CD4-positive, CD25-positive, alpha-beta regulatory T cell (primary cell): ENCODE results near the gene C4B. TPM values are rescaled to one million over a fixed set of nuclear protein-coding genes. Genes with fewer than 3 reads are reported as not detected.

Source experiments
- ATAC-seq, 2 donors: fragments of 150-1000 bp; cut with Tn5 transposase; one replicate each; pipeline ENCODE4 v1.10.0; 2021; ENCODE audit warnings: low read depth in 2 of 2, moderate number of reproducible peaks in 2 of 2, moderate library complexity in 1 of 2
- DNase-seq, 3 donors: peaks; one replicate each; pipeline versions ENCODE4 v3.0.0 to v3.0.0-alpha.2; 2012 to 2022; ENCODE audit warnings: mixed read lengths in 1 of 3
- H3K27ac ChIP-seq: one replicate; pipeline ENCODE4 v1.7.0; 2013; ENCODE audit warnings: mild to moderate bottlenecking, low read length; ENCODE audit not compliant: insufficient read depth, poor library complexity, severe bottlenecking
- H3K27me3 ChIP-seq: one replicate; pipeline ENCODE4 v1.7.0; 2013; ENCODE audit warnings: low read length; ENCODE audit not compliant: control insufficient read depth, insufficient read depth
- H3K36me3 ChIP-seq: one replicate; pipeline ENCODE4 v1.7.0; 2013; ENCODE audit warnings: mild to moderate bottlenecking, low read length, moderate library complexity; ENCODE audit not compliant: control insufficient read depth, insufficient read depth
- H3K4me1 ChIP-seq: 2 replicates; pipeline ENCODE4 v1.7.0; 2013; ENCODE audit warnings: mild to moderate bottlenecking, low read length; ENCODE audit not compliant: insufficient read depth, control insufficient read depth, poor library complexity, severe bottlenecking
- H3K4me3 ChIP-seq: one replicate; pipeline ENCODE4 v1.7.0; 2013; ENCODE audit warnings: low read depth, mild to moderate bottlenecking, low read length, moderate library complexity
- H3K9me3 ChIP-seq, 2 experiments: 1 replicate in 1 of 2; 2 replicates in 1 of 2; pipeline ENCODE4 v1.7.0; 2013; ENCODE audit warnings: low read length in 2 of 2, mild to moderate bottlenecking in 1 of 2, moderate library complexity in 1 of 2; ENCODE audit not compliant: control insufficient read depth in 2 of 2
- H3K27ac Mint-ChIP-seq, 3 donors: one replicate each; pipeline ENCODE4 v1.8.0; 2020 to 2022; ENCODE audit warnings: mild to moderate bottlenecking in 3 of 3, mixed read lengths in 3 of 3, moderate library complexity in 2 of 3
- H3K27me3 Mint-ChIP-seq: one replicate; pipeline ENCODE4 v1.8.0; 2022; ENCODE audit warnings: mild to moderate bottlenecking, mixed read lengths
- H3K36me3 Mint-ChIP-seq: one replicate; pipeline ENCODE4 v1.8.0; 2020; ENCODE audit warnings: mixed read lengths
- H3K4me1 Mint-ChIP-seq, 4 donors: one replicate each; pipeline ENCODE4 v1.8.0; 2020 to 2022; ENCODE audit warnings: mixed read lengths in 4 of 4, mild to moderate bottlenecking in 1 of 4
- H3K4me3 Mint-ChIP-seq, 4 donors: one replicate each; pipeline ENCODE4 v1.8.0; 2020 to 2022; ENCODE audit warnings: mild to moderate bottlenecking in 4 of 4, mixed read lengths in 4 of 4, moderate library complexity in 3 of 4
- H3K9me3 Mint-ChIP-seq, 7 donors: one replicate each; pipeline ENCODE4 v1.8.0; 2020 to 2022; ENCODE audit warnings: mixed read lengths in 7 of 7, mild to moderate bottlenecking in 3 of 7, moderate library complexity in 2 of 7
- polyA plus RNA-seq, 4 donors: library from polyadenylated mRNA; unstranded; fragments of 300-500 nt; fragmentation: Illumina TruSeq; gene quantifications; one replicate each; pipeline ENCODE4 v1.2.3, GENCODE V29; 2021
- total RNA-seq: library from RNA; stranded (reverse); gene quantifications from one replicate; pipeline ENCODE4 v1.2.3, GENCODE V29; 2022

Gene C4B
- total and polyA plus RNA-seq, 5 donors from 2014 or later: 0.52 to 3.6 TPM; not detected in 3

DNA sequence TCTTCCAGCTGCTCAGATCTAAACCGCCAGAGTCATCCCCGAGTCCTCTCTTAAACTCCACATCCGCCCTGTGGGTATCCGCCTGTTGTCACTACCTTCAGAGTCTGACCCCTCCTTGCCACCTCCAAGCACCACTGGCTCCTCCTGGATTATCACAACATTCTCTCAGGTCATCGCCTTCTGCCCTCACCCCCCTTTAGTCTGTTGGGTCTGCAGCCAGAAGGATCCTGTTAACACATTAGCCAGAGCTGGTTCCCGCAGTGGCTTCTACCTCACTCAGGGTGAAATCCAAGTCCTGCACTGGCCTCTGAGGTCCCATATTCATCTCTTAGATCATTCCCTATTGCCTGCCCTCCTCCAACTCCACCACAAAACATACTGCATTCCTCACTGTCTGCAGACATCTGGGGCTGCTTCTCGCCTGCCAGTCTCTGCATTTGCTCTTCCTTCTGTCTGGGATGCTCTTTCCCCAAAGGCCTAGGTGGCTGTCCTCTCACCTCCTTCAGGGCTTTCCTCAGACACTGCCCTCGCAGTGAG lies 60.5 kb downstream of the C4B start:
- Mint-ChIP-seq H3K36me3 (peaks cover 5% of the 10 kb centered on the region), H3K9me3 (no peaks in the 10 kb centered on the region), H3K27ac (no peak overlapping the region), H3K27me3 (no peaks in the 10 kb centered on the region), H3K4me1 (peaks cover 0 to 5% (median 0%) of the 10 kb centered on the region in 4 donors), H3K4me3 (no peak overlapping the region)
- Histone ChIP-seq H3K4me3 (no peak overlapping the region), H3K4me1 (no peaks in the 10 kb centered on the region), H3K9me3 (no peaks in the 10 kb centered on the region), H3K27me3 (no peaks in the 10 kb centered on the region), H3K36me3 (no peaks in the 10 kb centered on the region), H3K27ac (no peak overlapping the region)
- no peak for DNase-seq
- ATAC-seq: no peak

DNA sequence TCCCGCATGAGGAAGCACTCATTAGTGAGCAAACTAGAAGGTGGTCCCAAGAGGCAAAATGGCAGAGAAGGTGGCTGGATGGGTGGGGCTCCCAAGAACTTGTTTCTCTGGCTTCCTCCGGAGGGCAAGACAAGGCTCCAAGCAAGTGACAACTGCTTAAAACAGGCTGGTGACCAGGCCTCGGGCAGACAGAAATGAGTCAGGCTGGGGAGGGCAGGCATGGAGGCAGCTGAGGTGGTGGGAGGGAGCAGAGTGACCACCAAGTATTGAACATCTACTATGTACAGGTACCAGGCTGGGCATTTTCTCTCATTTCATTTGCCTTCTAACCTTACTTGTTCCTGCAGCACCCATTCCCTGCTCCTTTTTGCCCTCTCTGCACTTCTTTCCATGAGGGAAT lies 61.2 kb downstream of the C4B start:
- Histone ChIP-seq H3K9me3 (no peaks in the 10 kb centered on the region), H3K4me3 (no peak overlapping the region), H3K27ac (no peak overlapping the region), H3K36me3 (no peaks in the 10 kb centered on the region), H3K4me1 (no peaks in the 10 kb centered on the region), H3K27me3 (no peaks in the 10 kb centered on the region)
- Mint-ChIP-seq H3K4me3 (no peak overlapping the region), H3K36me3 (peaks cover 8% of the 10 kb centered on the region), H3K27ac (no peak overlapping the region), H3K27me3 (no peaks in the 10 kb centered on the region), H3K9me3 (no peaks in the 10 kb centered on the region), H3K4me1 (peaks cover 0 to 5% (median 0%) of the 10 kb centered on the region in 4 donors)
- DNase-seq: no peak
- no peak for ATAC-seq

GRCh38 chr6:32076321-32076809 lies 61.8 kb downstream of the C4B start:
- H3K4me1 ChIP-seq: no peaks in the 10 kb centered on the region
- Mint-ChIP-seq H3K36me3 (peaks cover 10% of the 10 kb centered on the region), H3K27ac (no peak overlapping the region), H3K27me3 (no peaks in the 10 kb centered on the region), H3K4me3 (no peak overlapping the region), H3K4me1 (peaks cover 0 to 5% (median 0%) of the 10 kb centered on the region in 4 donors), H3K9me3 (no peaks in the 10 kb centered on the region)
- no peak overlapping the region for H3K27ac ChIP-seq
- H3K4me3 ChIP-seq: no peak overlapping the region
- no peaks in the 10 kb centered on the region for H3K27me3 ChIP-seq
- no peaks in the 10 kb centered on the region for H3K36me3 ChIP-seq
- no peak for ATAC-seq
- H3K9me3 ChIP-seq: no peaks in the 10 kb centered on the region
- no peak for DNase-seq

DNA sequence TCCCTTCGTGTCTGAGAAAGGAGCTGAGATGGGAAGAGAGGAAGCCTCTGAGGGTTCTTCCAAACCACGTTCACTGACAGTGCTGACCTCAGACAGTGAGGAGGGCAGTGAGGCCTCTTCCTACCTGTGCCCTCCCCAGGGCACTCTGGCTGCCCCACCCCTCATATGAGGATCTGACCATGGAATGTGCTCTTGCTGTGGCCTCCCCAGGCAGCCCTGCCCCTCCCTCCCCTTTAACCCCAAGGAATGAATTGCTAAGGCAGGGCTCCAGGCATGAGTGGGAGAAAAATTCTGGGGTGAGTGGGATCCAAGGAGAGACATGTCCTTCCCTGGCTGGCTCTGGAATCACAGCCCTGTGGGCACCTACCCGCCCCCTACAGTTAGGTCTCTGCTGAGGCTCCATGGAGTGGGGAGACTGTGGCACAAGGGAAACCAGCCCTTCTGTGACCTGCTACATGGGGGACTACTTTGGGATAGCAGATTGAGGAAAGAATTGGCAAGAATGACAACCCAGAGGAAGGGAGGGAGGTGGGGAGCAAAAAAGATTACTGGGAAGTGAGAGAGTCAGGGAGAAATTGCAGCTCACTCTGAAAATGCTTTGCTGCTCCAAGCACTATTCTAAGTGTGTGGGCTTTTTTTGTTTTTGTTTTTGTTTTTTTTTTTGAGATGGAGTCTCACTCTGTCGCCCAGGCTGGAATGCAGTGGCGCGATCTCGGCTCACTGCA lies 65.1 kb downstream of the C4B start:
- Histone ChIP-seq H3K4me1 (no peaks in the 10 kb centered on the region), H3K4me3 (no peak overlapping the region), H3K27ac (no peak overlapping the region), H3K9me3 (no peaks in the 10 kb centered on the region), H3K27me3 (no peaks in the 10 kb centered on the region), H3K36me3 (no peaks in the 10 kb centered on the region)
- no peak overlapping the region for H3K4me3 Mint-ChIP-seq
- ATAC-seq (no peak), DNase-seq (no peak)
- peaks cover 0 to 5% (median 0%) of the 10 kb centered on the region in 4 donors for H3K4me1 Mint-ChIP-seq
- no peaks in the 10 kb centered on the region for H3K27me3 Mint-ChIP-seq
- H3K9me3 Mint-ChIP-seq: peaks cover 0 to 2% (median 0%) of the 10 kb centered on the region in 7 donors
- H3K27ac Mint-ChIP-seq: no peak overlapping the region
- peaks cover 14% of the 10 kb centered on the region for H3K36me3 Mint-ChIP-seq

GRCh38 chr6:32081168-32081990 lies 66.8 kb downstream of the C4B start:
- H3K4me1 Mint-ChIP-seq: peaks cover 0 to 5% (median under 1%) of the 10 kb centered on the region in 4 donors
- H3K4me3 Mint-ChIP-seq: no peak overlapping the region
- peaks cover 0 to 2% (median 0%) of the 10 kb centered on the region in 7 donors for H3K9me3 Mint-ChIP-seq
- ATAC-seq: no peak
- H3K27ac Mint-ChIP-seq: no peak overlapping the region
- no peak for DNase-seq
- Histone ChIP-seq H3K4me3 (no peak overlapping the region), H3K36me3 (no peaks in the 10 kb centered on the region), H3K27ac (no peak overlapping the region), H3K27me3 (no peaks in the 10 kb centered on the region), H3K9me3 (no peaks in the 10 kb centered on the region), H3K4me1 (no peaks in the 10 kb centered on the region)
- peaks cover 15% of the 10 kb centered on the region for H3K27me3 Mint-ChIP-seq
- H3K36me3 Mint-ChIP-seq: peaks cover 14% of the 10 kb centered on the region

DNA sequence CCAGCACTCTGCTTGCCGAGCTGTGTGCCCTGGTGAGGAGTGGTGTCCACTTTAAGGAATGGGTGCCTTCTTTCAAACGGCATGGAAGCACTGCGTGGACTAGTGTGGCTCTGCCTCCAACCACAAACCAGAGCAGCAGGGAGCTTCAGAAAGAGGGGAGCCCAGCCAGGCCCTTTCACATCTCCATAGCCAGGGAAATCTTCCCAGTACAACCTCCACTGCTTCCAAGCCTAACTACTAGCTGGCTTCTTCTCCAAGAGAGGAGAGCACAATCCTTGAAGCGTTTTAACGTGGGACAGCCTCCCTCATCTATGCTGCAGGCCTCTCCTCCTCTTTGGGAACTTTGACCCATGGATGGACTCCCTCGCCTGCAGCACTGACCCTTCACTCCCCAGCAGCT lies 67.9 kb downstream of the C4B start:
- Histone ChIP-seq H3K27ac (no peak overlapping the region), H3K9me3 (no peaks in the 10 kb centered on the region), H3K4me3 (no peak overlapping the region), H3K4me1 (peaks cover 4% of the 10 kb centered on the region), H3K27me3 (no peaks in the 10 kb centered on the region), H3K36me3 (no peaks in the 10 kb centered on the region)
- DNase-seq: no peak
- H3K27me3 Mint-ChIP-seq: peaks cover 21% of the 10 kb centered on the region
- no peak overlapping the region for H3K4me3 Mint-ChIP-seq
- H3K36me3 Mint-ChIP-seq: peaks cover 14% of the 10 kb centered on the region
- H3K4me1 Mint-ChIP-seq: peaks cover 0 to 5% (median 2%) of the 10 kb centered on the region in 4 donors
- H3K27ac Mint-ChIP-seq: no peak overlapping the region
- H3K9me3 Mint-ChIP-seq: peaks cover 0 to 2% (median 0%) of the 10 kb centered on the region in 7 donors
- ATAC-seq: no peak

DNA sequence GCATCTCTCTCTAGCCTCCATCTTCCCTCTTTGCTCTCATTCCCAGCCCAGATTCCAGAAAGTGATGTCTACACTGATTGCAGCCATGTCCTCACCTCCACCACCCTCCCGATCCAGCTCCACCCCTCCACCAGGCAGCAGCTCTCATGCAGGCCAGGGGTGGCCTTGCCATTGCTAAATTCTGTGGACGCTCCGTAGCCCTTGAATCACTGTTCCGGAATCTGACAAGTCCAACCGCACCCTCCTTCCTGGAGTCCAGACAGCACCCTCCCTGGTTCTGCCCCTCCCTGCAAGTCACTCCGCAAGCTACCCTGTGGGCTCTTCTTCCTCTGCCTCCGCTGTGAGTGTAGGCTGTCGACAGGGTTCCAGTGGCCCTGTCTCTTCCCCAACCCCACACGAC lies 68.3 kb downstream of the C4B start:
- peaks cover 0 to 2% (median 0%) of the 10 kb centered on the region in 7 donors for H3K9me3 Mint-ChIP-seq
- DNase-seq (no peak), ATAC-seq (no peak)
- no peaks in the 10 kb centered on the region for H3K9me3 ChIP-seq
- H3K36me3 ChIP-seq: no peaks in the 10 kb centered on the region
- peaks cover 4% of the 10 kb centered on the region for H3K4me1 ChIP-seq
- H3K27ac ChIP-seq: no peak overlapping the region
- H3K4me3 ChIP-seq: no peak overlapping the region
- H3K27me3 Mint-ChIP-seq: peaks cover 21% of the 10 kb centered on the region
- H3K4me3 Mint-ChIP-seq: no peak overlapping the region
- H3K4me1 Mint-ChIP-seq: peaks cover 0 to 4% (median 2%) of the 10 kb centered on the region in 4 donors
- no peak overlapping the region for H3K27ac Mint-ChIP-seq
- peaks cover 14% of the 10 kb centered on the region for H3K36me3 Mint-ChIP-seq
- no peaks in the 10 kb centered on the region for H3K27me3 ChIP-seq
